ENCODE data around the gene GP1BA. TPM values are rescaled to one million over a fixed set of nuclear protein-coding genes. Genes with fewer than 3 reads are reported as not detected.
A peak's percentile ranks its signal among the peaks of the same experiment; 100 is the strongest.

Gene GP1BA
- total RNA-seq, 1 donor from 2014 or later, result 0.55 TPM

GRCh38 chr17:4967539-4968485, 35.7 kb downstream of the GP1BA start, which contains the start of gene SPAG7:
Gene SPAG7, minus strand, starts transcription at chr17:4967817. Its CDS starts 13 bp downstream, at chr17:4967804.
- ATAC-seq (peak; percentile 87), DNase-seq (peak; percentile 96)
- intact Hi-C loops (cut with DNase I), result no loop called here
- Histone ChIP-seq H3K4me3 (peak within 1 kb of the TSS; percentile 71), H3K36me3 (peaks cover 23% of the 10 kb centered on the region), H3K4me1 (peaks cover 25% of the 10 kb centered on the region), H3K27ac (peak within 1 kb of the TSS; percentile 96), H3K27me3 (no peaks in the 10 kb centered on the region), H3K9me3 (no peaks in the 10 kb centered on the region)
- no peak for TF ChIP-seq CTCF (IDR thresholded peaks at IDR 0.05)

GRCh38 chr17:4968486-4969046, 36.5 kb downstream of the GP1BA start:
- peak; percentile 73 for DNase-seq
- peaks cover 30% of the 10 kb centered on the region for H3K36me3 ChIP-seq
- H3K27ac ChIP-seq, result peak overlapping the region; percentile 96
- no peaks in the 10 kb centered on the region for H3K9me3 ChIP-seq
- H3K4me3 ChIP-seq, result peak overlapping the region; percentile 71
- no peak for ATAC-seq
- no peak for TF ChIP-seq CTCF (IDR thresholded peaks at IDR 0.05)
- H3K4me1 ChIP-seq, result peaks cover 25% of the 10 kb centered on the region
- intact Hi-C loops (cut with DNase I), result no loop called here
- no peaks in the 10 kb centered on the region for H3K27me3 ChIP-seq

- intact Hi-C loops (cut with DNase I), result no loop called here
- H3K36me3 ChIP-seq, result peaks cover 35% of the 10 kb centered on the region
- H3K27me3 ChIP-seq, result no peaks in the 10 kb centered on the region
- peaks cover 25% of the 10 kb centered on the region for H3K4me1 ChIP-seq
- H3K27ac ChIP-seq, result peak overlapping the region; percentile 96
- H3K4me3 ChIP-seq, result peak overlapping the region; percentile 71
- DNase-seq (no peak), ATAC-seq (no peak)
- no peaks in the 10 kb centered on the region for H3K9me3 ChIP-seq
- TF ChIP-seq CTCF (IDR thresholded peaks at IDR 0.05), result no peak
Observed at GRCh38 chr17:4969047-4969550, 37.0 kb downstream of the GP1BA start.

GRCh38 chr17:4969551-4970173, 37.6 kb downstream of the GP1BA start:
- no peak for DNase-seq
- Histone ChIP-seq H3K36me3 (peaks cover 39% of the 10 kb centered on the region), H3K9me3 (no peaks in the 10 kb centered on the region), H3K27me3 (no peaks in the 10 kb centered on the region), H3K27ac (peak overlapping the region; percentile 96), H3K4me1 (peaks cover 25% of the 10 kb centered on the region), H3K4me3 (peak overlapping the region; percentile 71)
- ATAC-seq, result no peak
- TF ChIP-seq CTCF (IDR thresholded peaks at IDR 0.05), result no peak
- intact Hi-C loops (cut with DNase I), result no loop called here

- Histone ChIP-seq H3K36me3 (peaks cover 41% of the 10 kb centered on the region), H3K4me3 (no peak overlapping the region), H3K27ac (peak overlapping the region; percentile 96), H3K27me3 (no peaks in the 10 kb centered on the region), H3K9me3 (no peaks in the 10 kb centered on the region), H3K4me1 (peaks cover 25% of the 10 kb centered on the region)
- ATAC-seq (no peak), DNase-seq (no peak)
- TF ChIP-seq CTCF (IDR thresholded peaks at IDR 0.05), result no peak
- intact Hi-C loops (cut with DNase I), result no loop called here
Observed at GRCh38 chr17:4970273-4970672, 38.2 kb downstream of the GP1BA start.

Measured in upper lobe of right lung (tissue), 1 donor.